ENCODE data around the gene PDGFRB.

DNA sequence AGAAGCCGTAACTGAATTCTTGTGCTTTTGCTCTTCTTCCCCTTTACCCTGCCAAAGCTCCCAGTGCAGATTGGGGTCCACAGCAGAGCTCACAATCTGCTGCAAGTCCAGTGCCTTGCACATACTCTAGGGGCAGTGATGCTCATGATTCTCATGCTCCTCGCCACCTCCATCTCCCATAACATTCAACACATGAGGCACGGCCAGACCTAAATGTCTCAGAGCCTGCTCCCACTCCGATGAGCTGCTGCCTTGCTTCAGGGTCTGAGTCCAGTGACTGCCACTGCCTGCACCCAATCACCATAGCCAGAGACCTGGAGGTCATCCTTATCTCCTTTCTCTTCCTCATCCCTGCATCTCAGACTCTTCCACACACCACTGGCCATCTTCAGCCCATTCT, 79.8 kb downstream of the PDGFRB start:
- TF ChIP-seq POLR2AphosphoS5 (IDR thresholded peaks at IDR 0.05; ENCODE audit: borderline replicate concordance, low read depth, low read length) = no peak
- no peak for TF ChIP-seq EZH2 (IDR thresholded peaks at IDR 0.05)
- TF ChIP-seq FOXP2 (optimal IDR thresholded peaks at IDR 0.05; ENCODE audit: control extremely low read depth, extremely low read length, insufficient read depth) = no peak
